GM18502 (cell line): ENCODE data around the gene GFOD1.
A peak's percentile ranks its signal among the peaks of the same experiment; 100 is the strongest.
"Not testable (repeated sequence)": the region's sequence is repeated elsewhere in the genome, so short reads cannot be mapped to it uniquely, and the experiment has no call there.

ENCODE experiments used
- ATAC-seq: cut with Tn5 transposase; IDR thresholded peaks from one replicate; pipeline ENCODE4 v1.9.1; 2021; ENCODE audit warnings: mild to moderate bottlenecking; ENCODE audit not compliant: unreplicated experiment, poor library complexity

GFOD1 gene

DNA sequence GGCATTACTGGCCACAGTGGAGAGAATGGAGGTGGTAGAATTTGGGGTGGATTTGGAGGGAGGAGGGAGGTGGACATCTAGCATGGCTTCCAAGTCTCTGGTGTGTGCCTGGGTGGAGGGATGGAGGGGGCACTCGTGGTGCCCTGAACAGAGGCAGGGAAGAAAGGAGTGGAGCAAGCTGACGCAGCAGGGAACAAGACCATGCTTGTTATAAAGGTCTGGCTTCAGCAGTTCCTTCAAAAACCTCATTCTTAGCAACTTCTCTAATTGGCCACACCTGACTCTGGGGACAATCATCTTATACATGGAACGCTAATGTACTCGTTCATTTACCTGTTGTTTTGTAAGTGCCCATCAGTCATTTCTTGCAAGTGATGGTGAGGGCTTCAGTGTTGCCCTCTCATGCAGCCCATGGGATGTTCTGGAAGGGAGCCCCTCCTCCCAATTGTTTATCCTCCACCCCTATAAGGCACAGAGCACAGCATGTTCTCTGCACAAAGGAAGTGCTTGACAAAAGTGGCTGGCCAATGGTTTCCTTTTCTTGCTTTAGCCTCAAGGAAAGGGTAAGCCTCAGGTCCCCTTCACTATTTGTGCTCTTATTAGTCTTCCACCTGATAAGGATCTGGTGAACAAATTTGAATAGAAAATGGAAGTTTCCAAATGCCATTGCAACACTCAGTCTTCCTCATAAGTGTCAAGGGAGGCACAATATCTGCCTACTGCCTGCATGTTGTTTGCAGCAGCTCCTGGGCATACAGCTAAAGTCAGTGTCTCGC is 39.3 kb downstream of the GFOD1 start:
- ATAC-seq = no peak

DNA sequence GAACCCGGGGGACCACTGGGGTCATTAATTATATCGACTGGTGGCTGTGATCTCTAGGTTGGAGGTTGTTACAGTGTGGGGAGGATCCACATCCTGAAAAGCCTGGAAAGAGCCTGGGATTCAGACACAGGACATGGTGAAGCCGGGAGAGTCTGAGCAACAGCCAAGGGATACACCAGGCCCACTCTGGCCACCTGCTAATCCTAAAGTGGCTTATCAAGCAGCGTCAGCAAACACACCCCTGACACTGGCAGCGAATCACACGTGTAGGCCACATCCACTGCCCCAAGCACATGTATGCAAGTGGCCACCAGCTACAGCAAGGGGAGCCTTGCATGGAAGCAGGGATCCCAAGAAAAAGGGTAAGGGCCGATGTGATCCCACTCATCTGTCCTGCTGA is 41.0 kb downstream of the GFOD1 start:
- ATAC-seq = no peak

DNA sequence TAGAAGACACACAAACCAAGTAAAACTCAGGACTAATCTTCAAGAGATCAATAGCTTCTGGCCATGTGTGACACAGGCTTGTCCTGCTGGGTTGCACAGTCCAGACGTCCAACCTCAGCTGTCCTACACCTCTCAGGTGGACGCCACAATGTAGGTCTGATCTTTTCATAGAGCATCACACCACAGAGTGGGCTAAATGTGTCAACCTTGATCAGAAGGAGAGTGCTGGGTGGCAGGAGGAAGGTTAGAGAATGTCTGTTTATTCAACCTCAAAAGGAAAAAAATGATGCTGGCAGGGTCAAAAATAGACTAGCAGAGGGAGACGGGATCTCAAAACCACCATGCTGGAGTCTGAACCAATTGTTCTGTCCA is 41.7 kb downstream of the GFOD1 start:
- ATAC-seq = no peak

DNA sequence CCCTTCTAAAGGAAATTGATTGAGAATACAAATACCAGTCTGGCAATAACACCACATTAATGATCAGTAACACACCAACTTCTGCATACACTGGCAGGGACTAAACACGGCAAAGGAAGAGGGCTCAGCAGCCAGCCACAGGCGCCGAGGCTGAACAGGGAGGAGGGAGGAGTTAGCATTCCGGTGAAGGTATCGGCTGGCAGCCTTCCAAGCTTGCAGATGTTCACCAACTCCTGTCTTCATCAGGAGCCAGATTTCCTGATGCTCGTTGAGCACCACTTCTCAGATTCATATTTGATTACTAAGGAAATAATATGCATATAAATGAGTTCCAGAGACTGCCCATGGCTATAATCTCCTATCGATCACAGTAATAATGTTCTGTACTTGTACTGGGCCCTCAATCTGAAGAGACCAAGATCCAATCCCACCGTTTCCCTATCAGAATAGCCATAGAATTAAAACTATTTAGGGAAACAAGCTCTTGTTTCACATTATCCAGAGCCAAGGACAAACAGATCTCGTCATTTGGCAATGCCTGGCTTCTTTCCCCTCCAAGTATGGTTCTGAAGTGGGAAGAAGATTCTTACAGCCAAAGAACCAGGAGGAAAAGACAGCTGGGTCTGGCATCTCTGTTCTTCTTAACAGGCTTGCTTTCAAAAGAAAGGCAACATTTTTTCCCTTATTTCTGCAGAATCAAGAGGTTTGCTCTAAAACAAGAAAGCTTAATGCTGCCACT is 42.2 kb downstream of the GFOD1 start:
- ATAC-seq = no peak

DNA sequence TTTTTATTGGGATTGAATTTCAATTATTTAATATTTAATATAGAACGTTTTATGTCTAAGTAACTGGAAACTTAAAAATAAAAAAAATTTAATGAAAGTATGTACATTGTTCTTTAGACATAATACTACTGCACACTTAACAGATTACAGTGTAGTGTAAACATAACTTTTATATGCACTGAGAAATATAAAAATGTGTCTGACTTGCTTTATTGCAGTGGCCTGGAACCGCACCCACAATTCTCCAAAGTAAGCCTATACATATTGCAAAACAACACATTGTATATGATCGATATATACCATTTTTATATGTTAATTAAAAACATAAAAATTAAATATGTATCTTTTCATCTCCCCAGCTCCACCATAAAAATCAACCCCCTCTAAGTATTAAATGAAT is 42.8 kb downstream of the GFOD1 start:
- no peak for ATAC-seq

DNA sequence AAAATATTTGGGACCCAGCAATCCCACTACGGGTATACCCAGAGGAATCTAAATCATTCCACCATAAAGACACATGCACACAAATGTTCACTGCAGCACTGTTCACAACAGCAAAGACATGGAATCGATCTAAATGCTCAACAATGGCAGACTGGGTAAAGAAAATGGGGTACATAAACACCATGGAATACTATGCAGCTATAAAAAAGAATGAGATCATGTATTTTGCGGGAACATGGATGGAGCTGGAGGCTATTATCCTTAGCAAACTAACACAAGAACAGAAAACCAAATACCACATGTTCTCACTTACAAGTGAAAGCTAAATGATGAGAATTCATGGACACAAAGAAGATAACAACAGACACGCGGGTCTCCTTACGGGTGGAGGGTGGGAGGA is 43.4 kb downstream of the GFOD1 start:
- ATAC-seq = not testable (repeated sequence)

DNA sequence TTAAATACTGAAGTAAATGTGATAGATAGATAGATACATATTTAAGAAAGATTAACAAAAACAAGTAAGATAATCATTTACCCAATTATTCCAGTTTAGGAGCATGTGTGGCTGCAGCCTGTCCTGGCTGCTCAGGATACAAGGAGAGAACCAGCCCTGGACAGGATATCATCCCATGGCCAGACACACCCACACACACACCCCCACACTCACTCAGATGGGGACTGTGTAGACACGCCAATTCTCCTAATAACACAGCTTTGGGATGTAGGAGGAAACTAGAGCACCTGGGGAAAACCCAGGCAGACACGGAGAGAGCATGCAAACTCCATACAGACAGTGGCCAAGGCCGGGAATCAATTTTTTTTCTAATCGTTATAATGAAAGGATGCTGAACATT is 45.6 kb downstream of the GFOD1 start:
- ATAC-seq = no peak

DNA sequence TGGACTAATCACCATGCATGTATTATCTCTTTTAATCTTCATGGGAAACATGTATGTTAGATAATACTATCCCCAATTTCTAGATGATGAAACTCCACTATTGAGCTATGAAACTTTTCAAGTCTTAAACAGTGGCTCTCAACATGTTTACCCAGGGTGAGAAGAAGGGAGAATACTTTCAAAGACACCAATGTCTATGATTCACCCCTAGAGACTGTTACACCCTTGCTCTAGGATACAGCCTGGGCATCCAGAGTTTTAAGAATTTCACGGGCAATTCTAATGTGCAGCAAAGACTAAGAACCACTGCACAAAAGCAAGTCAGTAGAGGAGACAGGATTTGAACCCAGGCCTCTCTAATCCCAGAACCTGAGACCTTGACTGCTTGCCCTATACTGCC is 47.8 kb downstream of the GFOD1 start:
- no peak for ATAC-seq

DNA sequence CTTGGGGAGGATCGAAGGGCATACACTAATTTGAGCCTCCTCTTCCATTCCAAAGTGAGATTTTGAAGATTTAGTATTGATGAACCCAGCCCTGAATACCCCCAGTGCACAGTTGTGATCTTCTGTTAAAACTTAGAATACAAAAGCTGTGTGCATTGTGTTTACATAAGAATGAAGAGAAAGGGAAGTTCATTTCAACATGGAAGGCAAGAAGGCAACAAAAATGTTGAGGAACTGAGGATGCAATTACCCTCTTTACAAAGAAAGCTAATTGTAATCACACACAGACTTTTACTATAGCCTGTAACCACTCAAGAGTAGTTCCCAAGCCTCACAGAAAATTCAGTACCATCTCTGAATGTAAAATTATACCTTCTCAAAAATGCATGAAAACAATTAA is 49.3 kb downstream of the GFOD1 start:
- ATAC-seq = no peak

DNA sequence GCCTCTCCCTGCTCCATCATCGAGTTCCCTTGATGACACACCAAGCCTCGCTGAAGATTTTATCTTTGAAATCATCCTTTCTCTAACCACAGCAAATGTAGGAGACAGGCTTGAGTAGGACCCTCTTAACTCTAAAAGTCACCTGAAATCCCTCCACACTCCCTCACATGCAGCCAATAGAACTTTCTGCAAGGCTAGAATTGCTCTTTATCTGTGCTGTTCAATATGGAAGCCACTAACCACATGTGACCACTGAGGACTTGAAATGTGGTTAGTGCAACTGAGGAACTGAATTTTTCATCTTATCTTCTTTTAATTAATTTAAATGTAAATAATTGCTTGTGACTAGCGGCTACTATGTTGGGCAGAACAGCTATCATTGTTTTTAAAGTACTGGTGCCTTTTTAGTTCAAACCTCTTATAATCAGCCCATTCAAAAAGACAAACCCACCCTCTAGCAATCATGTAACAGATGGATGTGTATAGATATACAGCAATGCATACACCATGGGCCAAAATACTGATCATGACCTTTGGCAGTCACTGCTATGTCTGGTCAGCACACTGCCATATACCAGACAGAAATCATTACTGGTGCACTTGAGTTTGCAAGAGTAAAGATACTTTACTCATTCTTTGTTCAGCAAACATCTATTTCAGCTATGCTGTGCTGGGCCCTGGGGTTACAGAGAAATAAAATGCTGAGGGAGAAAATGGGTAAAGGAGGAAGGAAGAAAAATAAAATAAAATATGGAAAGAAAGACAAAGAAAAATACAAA is 50.0 kb downstream of the GFOD1 start:
- ATAC-seq = no peak

DNA sequence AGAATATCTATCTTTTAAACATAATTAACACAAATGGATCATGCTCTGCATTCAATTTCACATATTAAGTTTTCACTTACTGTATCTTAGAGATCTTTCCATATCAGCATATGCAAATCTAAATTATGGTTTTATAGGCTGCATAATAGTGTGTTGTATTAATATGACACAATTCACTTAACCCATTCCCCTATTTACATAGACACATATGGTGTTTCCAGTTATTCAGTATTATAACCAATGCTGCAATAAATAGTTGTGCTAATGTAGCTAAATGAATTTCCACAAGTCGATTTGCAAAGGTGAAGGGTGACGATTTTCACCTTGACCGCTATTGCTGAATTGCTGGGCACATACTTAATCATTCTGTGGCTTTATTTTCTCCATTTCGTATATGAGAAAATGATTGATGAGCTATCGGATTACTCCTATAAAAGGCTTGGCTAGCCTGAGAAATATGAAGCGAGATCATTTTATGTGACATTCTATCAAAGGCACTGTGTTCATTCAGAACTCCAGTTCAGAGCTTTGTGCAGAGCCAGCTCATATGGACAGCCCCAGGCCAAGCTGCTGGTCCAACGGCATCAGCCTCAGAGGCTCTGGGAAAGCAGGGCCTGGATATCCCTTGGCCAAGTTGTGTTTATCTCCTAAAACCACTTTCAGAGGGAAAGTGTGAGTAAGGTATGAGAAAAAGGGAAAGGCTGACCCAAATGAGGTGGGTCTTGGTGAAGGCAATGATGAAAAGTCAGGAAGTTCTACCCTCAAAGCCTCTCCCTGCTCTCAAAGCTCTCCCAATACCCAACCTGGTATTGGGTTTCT is 50.8 kb downstream of the GFOD1 start:
- ATAC-seq = no peak

DNA sequence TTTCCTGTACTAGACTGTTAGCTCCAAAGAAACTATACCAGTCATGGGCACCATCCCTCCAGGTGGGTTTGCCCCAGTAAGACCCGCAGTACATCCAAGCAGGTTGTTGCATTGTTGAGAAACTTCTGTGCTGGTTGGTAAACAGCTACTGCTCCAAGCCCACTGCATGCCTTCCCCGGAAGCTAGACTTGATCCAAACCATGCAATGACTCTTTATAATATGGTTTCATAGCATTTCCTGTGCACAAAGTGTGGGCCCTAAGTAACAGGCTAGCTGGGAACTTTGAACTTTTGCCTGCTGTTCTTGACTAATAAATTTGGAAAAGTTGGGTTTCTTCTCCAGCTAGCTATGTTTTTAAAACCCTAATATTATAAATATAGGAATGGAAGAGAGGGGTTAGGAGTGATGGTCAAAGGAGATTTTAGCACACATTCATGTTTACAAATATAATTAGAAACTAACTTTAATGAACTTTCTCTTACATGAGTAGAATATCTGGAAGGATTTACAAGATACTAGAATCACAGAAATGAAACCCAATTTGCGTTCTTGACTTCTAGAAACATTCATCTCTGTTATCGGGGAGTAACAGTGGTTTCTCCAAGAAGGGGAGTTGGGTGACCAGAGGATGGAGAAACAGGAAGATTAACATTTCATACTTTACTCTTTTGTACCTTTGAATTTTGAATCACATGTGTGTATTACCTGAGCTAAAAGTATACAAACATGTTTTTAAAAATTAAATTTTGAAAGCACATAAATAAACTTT is 51.7 kb downstream of the GFOD1 start:
- no peak for ATAC-seq

DNA sequence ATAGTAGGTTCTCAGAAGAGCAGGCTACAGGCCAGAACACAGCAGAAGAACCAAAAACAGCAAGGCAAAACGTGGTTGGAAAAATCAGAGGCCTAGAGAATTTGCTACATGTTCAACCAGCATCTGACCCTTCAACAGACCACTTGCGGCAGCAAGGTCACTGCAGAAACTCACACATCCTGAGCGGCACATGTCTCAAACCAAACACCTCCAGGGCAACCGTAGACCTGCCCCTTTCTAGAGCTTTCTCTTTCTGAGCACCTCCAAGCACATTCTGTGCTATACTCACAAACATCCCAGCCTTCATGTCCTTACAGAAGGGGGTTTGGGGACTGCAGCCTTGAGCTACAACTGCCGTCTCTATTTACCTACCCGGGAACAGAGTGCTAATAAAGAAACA is 52.6 kb downstream of the GFOD1 start:
- no peak for ATAC-seq

DNA sequence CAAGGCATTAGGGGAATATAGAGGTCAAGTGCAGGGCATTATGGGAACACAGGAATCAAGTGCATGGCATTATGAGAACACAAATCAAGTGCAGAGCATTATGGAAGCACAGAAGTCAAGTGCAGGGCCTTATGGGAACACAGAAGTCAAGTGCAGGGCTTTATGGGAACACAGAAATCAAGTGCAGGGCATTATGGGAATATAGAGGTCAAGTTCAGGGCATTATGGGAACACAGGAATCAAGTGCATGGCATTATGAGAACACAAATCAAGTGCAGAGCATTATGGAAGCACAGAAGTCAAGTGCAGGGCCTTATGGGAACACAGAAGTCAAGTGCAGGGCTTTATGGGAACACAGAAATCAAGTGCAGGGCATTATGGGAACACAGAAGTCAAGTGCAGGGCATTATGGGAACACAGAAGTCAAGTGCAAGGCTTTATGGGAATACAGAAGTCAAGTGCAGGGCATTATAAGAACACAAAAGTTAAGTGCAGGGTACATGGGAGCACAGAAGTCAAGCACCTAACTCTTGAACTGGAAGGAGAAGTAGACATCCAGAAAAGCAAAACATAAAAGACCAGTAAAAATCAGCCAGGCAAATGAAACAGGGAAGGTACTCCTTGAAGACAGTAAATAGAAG is 53.1 kb downstream of the GFOD1 start:
- not testable (repeated sequence) for ATAC-seq

DNA sequence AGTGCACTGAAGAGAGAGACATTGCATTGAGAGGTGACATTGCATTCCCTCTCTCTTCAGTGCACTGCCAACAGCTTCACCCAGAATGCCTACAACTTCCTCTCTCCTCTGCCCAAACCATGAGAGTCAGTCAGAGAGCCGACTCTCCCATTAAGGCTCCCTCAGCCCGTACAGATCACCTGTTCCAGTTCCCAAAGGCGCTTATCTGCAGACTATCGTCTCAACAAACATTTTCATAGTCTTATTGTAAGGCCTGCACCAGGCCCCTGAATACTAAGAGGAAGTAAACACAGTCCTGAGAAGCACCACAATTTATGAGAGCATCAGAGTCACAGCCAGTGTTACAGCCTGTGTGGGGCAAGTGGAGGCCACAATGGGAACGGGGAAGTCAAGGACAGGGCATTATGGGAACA is 53.7 kb downstream of the GFOD1 start:
- ATAC-seq = no peak

DNA sequence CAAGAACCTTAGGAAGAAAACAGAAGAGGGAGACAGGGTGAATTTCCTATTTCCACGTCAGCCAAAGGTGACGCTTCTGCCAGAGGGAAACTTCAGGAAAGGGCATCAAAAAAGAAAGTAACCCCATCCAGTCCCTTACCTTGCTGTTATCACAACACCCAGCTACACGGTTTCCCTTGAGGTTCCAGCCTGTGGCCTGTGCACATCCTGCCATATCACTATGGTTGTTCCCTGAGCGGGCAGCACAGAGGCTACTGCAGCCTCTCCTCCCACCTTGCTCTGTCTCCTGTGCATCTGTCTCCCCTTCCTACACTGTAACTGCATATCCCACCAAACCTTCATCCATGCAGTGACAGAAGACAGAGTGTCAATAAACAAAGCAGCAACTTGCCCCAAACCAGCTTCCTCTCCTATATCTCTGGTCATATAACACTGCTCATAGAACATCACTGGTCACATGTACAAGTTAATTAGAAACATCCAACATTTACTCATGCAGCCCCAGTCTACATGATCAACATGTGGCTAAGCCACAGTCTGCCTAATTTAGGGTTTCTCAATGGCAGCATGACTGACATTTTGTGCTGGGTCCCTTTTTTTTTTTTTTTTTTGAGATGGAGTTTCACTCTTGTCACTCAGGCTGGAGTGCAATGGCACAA is 54.7 kb downstream of the GFOD1 start:
- ATAC-seq = no peak

DNA sequence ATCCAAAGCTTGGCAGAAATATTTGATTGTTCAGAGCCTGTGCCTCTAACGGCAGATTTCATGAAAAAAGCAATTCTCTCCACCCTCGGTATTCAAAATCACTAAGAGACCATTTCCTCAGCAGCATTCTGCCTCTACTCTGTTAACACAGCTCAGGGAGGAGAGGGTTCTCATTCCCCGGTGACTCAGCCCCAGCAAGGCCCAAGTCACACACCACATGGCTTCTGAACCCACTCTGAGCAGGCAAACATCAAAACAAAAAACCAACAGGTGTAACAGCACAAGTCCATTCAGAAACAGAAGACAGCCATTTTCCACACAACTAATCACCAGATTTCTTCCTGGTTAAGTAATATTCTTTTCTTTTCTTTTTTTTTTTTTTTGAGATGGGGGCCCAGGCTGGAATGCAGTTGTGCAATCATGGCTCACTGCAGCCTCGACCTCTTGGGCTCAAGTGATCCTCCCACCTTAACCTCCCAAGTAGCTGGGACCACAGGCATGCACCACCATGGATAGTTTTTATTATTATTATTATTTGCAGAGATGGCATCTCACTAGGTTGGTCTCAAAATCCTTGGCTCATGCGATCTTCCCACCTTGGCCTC is 55.4 kb downstream of the GFOD1 start:
- ATAC-seq = peak; percentile 20

DNA sequence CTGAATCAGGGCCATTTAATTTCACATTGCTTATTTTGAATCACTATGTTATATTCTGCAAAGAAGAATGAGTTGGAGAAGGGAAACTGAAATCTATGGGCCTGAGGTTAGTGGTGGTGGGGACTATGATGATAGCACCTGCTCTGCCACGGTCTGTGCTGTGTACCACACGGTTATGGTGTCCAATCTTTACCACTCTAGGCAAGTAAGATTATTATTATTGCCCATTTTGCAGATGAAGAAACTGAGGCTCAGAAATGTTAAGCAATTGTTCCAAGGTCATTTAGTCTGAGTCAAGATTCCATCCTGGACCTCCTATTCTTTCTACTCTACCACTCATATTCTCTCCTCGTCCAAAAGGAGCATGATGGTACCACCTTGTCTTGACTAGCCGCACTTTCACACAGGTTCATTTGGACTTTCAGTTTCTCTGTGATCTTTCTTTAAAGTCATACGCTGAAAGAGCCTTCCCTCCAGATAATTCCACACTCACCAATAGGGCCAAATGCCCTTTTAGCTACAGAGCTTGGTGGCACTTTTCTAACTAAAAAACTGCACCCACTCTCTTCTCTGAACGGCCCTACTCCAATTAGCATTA is 56.2 kb downstream of the GFOD1 start:
- peak; percentile 24 for ATAC-seq
